KMS-11 (cell line): ENCODE data around the gene RSPH4A.
"Not testable (repeated sequence)": the region's sequence is repeated elsewhere in the genome, so short reads cannot be mapped to it uniquely, and the experiment has no call there.

Experiments used
- H2AFZ ChIP-seq: fragments of 200-600 bp; sonication (generic); 2 replicates; pipeline ENCODE4 v1.6.1; 2016; ENCODE audit warnings: antibody characterized with exemption, mixed run types, low read depth
- H3K27ac ChIP-seq: fragments of 200-600 bp; sonication (generic); 2 replicates; pipeline ENCODE4 v1.6.1; 2016; ENCODE audit warnings: mild to moderate bottlenecking, mixed run types
- H3K27me3 ChIP-seq: fragments of 200-600 bp; sonication (generic); 2 replicates; pipeline ENCODE4 v1.6.1; 2017; ENCODE audit warnings: mild to moderate bottlenecking, low read depth, mixed run types, moderate library complexity; ENCODE audit not compliant: insufficient read depth
- H3K36me3 ChIP-seq: fragments of 200-600 bp; sonication (generic); 2 replicates; pipeline ENCODE4 v1.6.1; 2017; ENCODE audit warnings: mild to moderate bottlenecking, mixed run types; ENCODE audit not compliant: insufficient read depth
- H3K4me1 ChIP-seq: fragments of 200-600 bp; sonication (generic); 2 replicates; pipeline ENCODE4 v1.6.1; 2016; ENCODE audit warnings: mild to moderate bottlenecking, low read depth, mixed run types; ENCODE audit not compliant: poor library complexity, severe bottlenecking
- H3K4me2 ChIP-seq: fragments of 200-600 bp; sonication (generic); 2 replicates; pipeline ENCODE4 v1.7.0; 2016; ENCODE audit warnings: mild to moderate bottlenecking, mixed run types
- H3K4me3 ChIP-seq: fragments of 200-600 bp; sonication (generic); IDR thresholded peaks from 2 replicates; pipeline ENCODE4 v1.6.1; 2017; ENCODE audit warnings: low read depth, low read length, mixed read lengths; ENCODE audit not compliant: insufficient read depth
- H3K79me2 ChIP-seq: fragments of 200-600 bp; sonication (generic); 2 replicates; pipeline ENCODE4 v1.6.1; 2016; ENCODE audit warnings: low read depth, mixed run types; ENCODE audit not compliant: insufficient read depth
- H3K9ac ChIP-seq: fragments of 200-600 bp; sonication (generic); 2 replicates; pipeline ENCODE4 v1.6.1; 2016; ENCODE audit warnings: mild to moderate bottlenecking, mixed run types
- H4K20me1 ChIP-seq: fragments of 200-600 bp; sonication (generic); 2 replicates; pipeline ENCODE4 v1.6.1; 2016; ENCODE audit warnings: mild to moderate bottlenecking, mixed run types; ENCODE audit not compliant: insufficient read depth
- CTCF ChIP-seq: fragments of 200-600 bp; sonication (generic); conservative IDR thresholded peaks from 2 replicates; pipeline ENCODE4 v1.6.1; 2017; ENCODE audit warnings: low read depth, mild to moderate bottlenecking, antibody characterized with exemption, low read length, moderate library complexity, mixed read lengths

RSPH4A gene

GRCh38 chr6:116595247-116595646 lies 21.0 kb upstream of the RSPH4A start:
- Histone ChIP-seq H3K4me3 (no peak overlapping the region), H3K36me3 (no peaks in the 10 kb centered on the region), H3K4me1 (no peaks in the 10 kb centered on the region), H3K27me3 (no peaks in the 10 kb centered on the region), H3K79me2 (no peaks in the 10 kb centered on the region), H3K9ac (no peak overlapping the region), H3K4me2 (no peak overlapping the region), H4K20me1 (no peaks in the 10 kb centered on the region), H2AFZ (no peak overlapping the region), H3K27ac (no peak overlapping the region)
- no peak for TF ChIP-seq CTCF

GRCh38 chr6:116596815-116597214 lies 19.5 kb upstream of the RSPH4A start:
- H4K20me1 ChIP-seq, result no peaks in the 10 kb centered on the region
- no peak overlapping the region for H3K9ac ChIP-seq
- H3K4me2 ChIP-seq, result no peak overlapping the region
- H3K36me3 ChIP-seq, result no peaks in the 10 kb centered on the region
- H3K4me3 ChIP-seq, result no peak overlapping the region
- H3K4me1 ChIP-seq, result no peaks in the 10 kb centered on the region
- H3K27ac ChIP-seq, result no peak overlapping the region
- no peak for TF ChIP-seq CTCF
- no peaks in the 10 kb centered on the region for H3K27me3 ChIP-seq
- H3K79me2 ChIP-seq, result no peaks in the 10 kb centered on the region
- no peak overlapping the region for H2AFZ ChIP-seq

GRCh38 chr6:116603916-116604315 lies 12.4 kb upstream of the RSPH4A start:
- not testable (repeated sequence) for H3K4me3 ChIP-seq, H3K4me2 ChIP-seq, H2AFZ ChIP-seq, H3K27me3 ChIP-seq, H3K27ac ChIP-seq, H3K79me2 ChIP-seq, H3K9ac ChIP-seq, H3K4me1 ChIP-seq, H3K36me3 ChIP-seq, H4K20me1 ChIP-seq

- not testable (repeated sequence) for H3K4me1 ChIP-seq, H3K36me3 ChIP-seq, H3K27ac ChIP-seq, H3K9ac ChIP-seq, H3K4me2 ChIP-seq, H2AFZ ChIP-seq, H3K27me3 ChIP-seq, H3K4me3 ChIP-seq, H3K79me2 ChIP-seq, H4K20me1 ChIP-seq
Measured at GRCh38 chr6:116604868-116605267, 11.4 kb upstream of the RSPH4A start.

GRCh38 chr6:116605935-116606334 lies 10.3 kb upstream of the RSPH4A start:
- Histone ChIP-seq H4K20me1 (no peaks in the 10 kb centered on the region), H3K9ac (no peak overlapping the region), H3K4me1 (no peaks in the 10 kb centered on the region), H2AFZ (no peak overlapping the region), H3K4me3 (no peak overlapping the region), H3K4me2 (no peak overlapping the region), H3K79me2 (no peaks in the 10 kb centered on the region), H3K27ac (no peak overlapping the region), H3K36me3 (no peaks in the 10 kb centered on the region), H3K27me3 (no peaks in the 10 kb centered on the region)
- TF ChIP-seq CTCF, result no peak
